Tibial nerve (tissue), 4 donors: ENCODE measurements around the gene NEMP2.

ENCODE experiments used
- CTCF ChIP-seq, 5 experiments: fragments of 200-600 bp in 3 of 5; fragments of 450-650 bp in 2 of 5; sonication (generic) in 3 of 5; IDR thresholded peaks; one replicate each; pipeline ENCODE4 v1.5.1; 2016 to 2019; ENCODE audit warnings: antibody characterized with exemption in 5 of 5, mild to moderate bottlenecking in 3 of 5, moderate library complexity in 2 of 5
- EP300 ChIP-seq, 2 donors: sonication (generic); formaldehyde crosslinking; IDR thresholded peaks; one replicate each; pipeline ENCODE4 v1.6.1; 2017; ENCODE audit warnings: antibody characterized with exemption in 2 of 2, mild to moderate bottlenecking in 1 of 2

GRCh38 chr2:190572246-190572645, 37.7 kb upstream of the NEMP2 start:
- no peak for TF ChIP-seq EP300 (IDR thresholded peaks at IDR 0.05)
- TF ChIP-seq CTCF (IDR thresholded peaks at IDR 0.05) = no peak
